Measurements from ENCODE around the gene ITPR2. TPM values are rescaled to one million over a fixed set of nuclear protein-coding genes. Genes with fewer than 3 reads are reported as not detected.

The ITPR2 gene
- total RNA-seq, 1 donor = 19.2 TPM

DNA sequence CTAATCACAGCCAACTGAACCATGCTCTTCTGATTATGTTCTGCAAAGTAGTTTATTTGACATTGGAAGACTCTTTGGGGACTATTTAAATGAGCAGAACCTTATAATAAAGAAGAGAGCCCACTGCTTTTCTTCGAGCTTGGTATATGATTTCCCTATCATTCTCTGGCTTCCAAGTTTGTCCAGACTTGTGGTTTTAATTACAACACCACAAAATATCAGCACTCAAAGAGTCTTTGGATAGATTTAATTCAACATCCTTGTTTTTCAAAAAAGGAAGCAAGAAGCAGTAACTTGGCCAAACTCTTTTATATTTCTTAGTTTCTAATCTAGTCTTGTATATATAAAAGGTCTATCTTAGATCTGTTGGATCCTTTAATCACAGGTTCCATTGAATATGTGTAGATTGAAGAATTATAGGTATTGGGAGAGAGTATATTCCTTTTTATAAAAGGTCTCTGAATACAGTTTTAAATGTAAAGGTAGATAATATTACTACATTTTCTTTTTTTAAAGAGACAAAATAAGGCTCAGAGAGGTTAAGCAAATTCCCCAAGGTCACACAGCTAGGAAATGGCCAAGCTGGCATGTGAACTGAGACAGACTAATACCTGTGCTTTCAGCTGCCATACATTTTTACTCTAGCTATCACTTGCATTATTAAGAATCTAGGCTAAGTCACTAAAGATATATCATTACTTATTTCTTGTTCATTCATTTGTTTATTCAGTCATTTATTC lies 464.8 kb downstream of the ITPR2 start:
- no peaks in the 10 kb centered on the region for H3K79me2 ChIP-seq (ENCODE audit: insufficient read depth, low read length)
- no peaks in the 10 kb centered on the region for H3K36me3 ChIP-seq (ENCODE audit: insufficient read depth, low read length)
- no peak overlapping the region for H2AFZ ChIP-seq (ENCODE audit: low read length)
- DNase-seq (ENCODE audit: insufficient read length, low spot score, missing footprints) = no peak
- peaks cover 8% of the 10 kb centered on the region for H3K4me1 ChIP-seq (ENCODE audit: insufficient read depth, low read length)
- H3K9me3 ChIP-seq (ENCODE audit: low read depth, low read length) = no peaks in the 10 kb centered on the region
- no peaks in the 10 kb centered on the region for H4K20me1 ChIP-seq (ENCODE audit: insufficient read depth, low read length)
- TF ChIP-seq, protein P1, sequence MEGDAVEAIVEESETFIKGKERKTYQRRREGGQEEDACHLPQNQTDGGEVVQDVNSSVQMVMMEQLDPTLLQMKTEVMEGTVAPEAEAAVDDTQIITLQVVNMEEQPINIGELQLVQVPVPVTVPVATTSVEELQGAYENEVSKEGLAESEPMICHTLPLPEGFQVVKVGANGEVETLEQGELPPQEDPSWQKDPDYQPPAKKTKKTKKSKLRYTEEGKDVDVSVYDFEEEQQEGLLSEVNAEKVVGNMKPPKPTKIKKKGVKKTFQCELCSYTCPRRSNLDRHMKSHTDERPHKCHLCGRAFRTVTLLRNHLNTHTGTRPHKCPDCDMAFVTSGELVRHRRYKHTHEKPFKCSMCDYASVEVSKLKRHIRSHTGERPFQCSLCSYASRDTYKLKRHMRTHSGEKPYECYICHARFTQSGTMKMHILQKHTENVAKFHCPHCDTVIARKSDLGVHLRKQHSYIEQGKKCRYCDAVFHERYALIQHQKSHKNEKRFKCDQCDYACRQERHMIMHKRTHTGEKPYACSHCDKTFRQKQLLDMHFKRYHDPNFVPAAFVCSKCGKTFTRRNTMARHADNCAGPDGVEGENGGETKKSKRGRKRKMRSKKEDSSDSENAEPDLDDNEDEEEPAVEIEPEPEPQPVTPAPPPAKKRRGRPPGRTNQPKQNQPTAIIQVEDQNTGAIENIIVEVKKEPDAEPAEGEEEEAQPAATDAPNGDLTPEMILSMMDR (IDR thresholded peaks at IDR 0.05; ENCODE audit: extremely low read depth, low read depth, low read length) = no peak
- no peaks in the 10 kb centered on the region for H3K27me3 ChIP-seq (ENCODE audit: insufficient read depth, low read length)
- H3K27ac ChIP-seq (ENCODE audit: low read depth, low read length) = no peak overlapping the region
- no peak overlapping the region for H3K4me2 ChIP-seq (ENCODE audit: insufficient read depth, low read length)
- no peak overlapping the region for H3K4me3 ChIP-seq (ENCODE audit: insufficient read depth, low read length)

DNA sequence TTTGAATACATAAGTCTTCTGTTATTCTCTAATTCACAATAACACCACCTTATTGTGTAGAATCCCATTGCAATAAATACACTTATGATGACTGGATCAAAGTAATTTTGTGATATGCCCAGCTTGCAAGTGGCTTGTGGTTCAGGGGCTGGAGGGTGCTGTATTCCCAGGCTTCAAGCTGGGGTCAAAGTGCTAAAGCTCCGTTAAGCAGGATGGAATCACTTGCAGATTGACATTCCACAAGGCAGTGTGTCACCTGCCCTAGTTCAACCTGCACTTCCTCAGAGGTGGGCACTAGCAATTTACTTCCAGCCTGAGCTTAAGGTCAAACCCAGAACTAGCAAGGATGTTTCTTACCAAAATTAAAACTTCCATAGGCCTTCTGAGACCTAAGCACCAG lies 471.0 kb downstream of the ITPR2 start:
- TF ChIP-seq, protein P1 (IDR thresholded peaks at IDR 0.05; ENCODE audit: extremely low read depth, low read depth, low read length) = no peak

DNA sequence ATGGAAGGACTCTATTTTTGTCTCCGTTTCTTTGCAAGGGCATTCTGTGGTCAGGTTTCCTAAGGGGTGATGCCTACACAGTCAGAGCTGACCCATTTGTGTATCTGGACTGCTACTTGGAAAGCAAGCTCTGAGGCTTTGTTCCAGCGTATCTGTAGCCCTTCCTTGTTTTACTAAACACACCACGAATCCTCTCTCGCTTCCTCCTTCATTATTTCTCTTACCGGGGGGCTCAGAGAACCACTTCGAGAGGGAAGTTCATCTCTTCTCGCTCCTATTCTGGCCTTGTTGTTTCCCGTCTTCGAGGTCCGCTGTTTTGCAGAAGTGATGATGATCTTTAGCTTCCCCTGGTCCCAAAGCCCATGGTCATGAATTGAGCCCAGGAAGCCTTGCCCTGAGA lies 472.9 kb downstream of the ITPR2 start:
- no peak for DNase-seq (ENCODE audit: insufficient read length, low spot score, missing footprints)
- TF ChIP-seq, protein P1 (IDR thresholded peaks at IDR 0.05; ENCODE audit: extremely low read depth, low read depth, low read length) = no peak
- Histone ChIP-seq H3K4me2 (ENCODE audit: insufficient read depth, low read length) (no peak overlapping the region), H2AFZ (ENCODE audit: low read length) (no peak overlapping the region), H3K27ac (ENCODE audit: low read depth, low read length) (no peak overlapping the region), H3K27me3 (ENCODE audit: insufficient read depth, low read length) (no peaks in the 10 kb centered on the region), H3K36me3 (ENCODE audit: insufficient read depth, low read length) (no peaks in the 10 kb centered on the region), H4K20me1 (ENCODE audit: insufficient read depth, low read length) (no peaks in the 10 kb centered on the region), H3K79me2 (ENCODE audit: insufficient read depth, low read length) (no peaks in the 10 kb centered on the region), H3K9me3 (ENCODE audit: low read depth, low read length) (no peaks in the 10 kb centered on the region), H3K4me1 (ENCODE audit: insufficient read depth, low read length) (peaks cover 4% of the 10 kb centered on the region), H3K4me3 (ENCODE audit: insufficient read depth, low read length) (no peak overlapping the region)

More for the DNA sequence above, 471.0 kb downstream of the ITPR2 start:
- no peak overlapping the region for H3K27ac ChIP-seq (ENCODE audit: low read depth, low read length)
- no peaks in the 10 kb centered on the region for H3K27me3 ChIP-seq (ENCODE audit: insufficient read depth, low read length)
- no peaks in the 10 kb centered on the region for H4K20me1 ChIP-seq (ENCODE audit: insufficient read depth, low read length)
- H3K36me3 ChIP-seq (ENCODE audit: insufficient read depth, low read length) = no peaks in the 10 kb centered on the region
- no peak overlapping the region for H3K4me3 ChIP-seq (ENCODE audit: insufficient read depth, low read length)
- H3K9me3 ChIP-seq (ENCODE audit: low read depth, low read length) = no peaks in the 10 kb centered on the region
- peaks cover 4% of the 10 kb centered on the region for H3K4me1 ChIP-seq (ENCODE audit: insufficient read depth, low read length)
- no peak overlapping the region for H3K4me2 ChIP-seq (ENCODE audit: insufficient read depth, low read length)
- no peaks in the 10 kb centered on the region for H3K79me2 ChIP-seq (ENCODE audit: insufficient read depth, low read length)
- no peak overlapping the region for H2AFZ ChIP-seq (ENCODE audit: low read length)
- DNase-seq (ENCODE audit: insufficient read length, low spot score, missing footprints) = no peak

DNA sequence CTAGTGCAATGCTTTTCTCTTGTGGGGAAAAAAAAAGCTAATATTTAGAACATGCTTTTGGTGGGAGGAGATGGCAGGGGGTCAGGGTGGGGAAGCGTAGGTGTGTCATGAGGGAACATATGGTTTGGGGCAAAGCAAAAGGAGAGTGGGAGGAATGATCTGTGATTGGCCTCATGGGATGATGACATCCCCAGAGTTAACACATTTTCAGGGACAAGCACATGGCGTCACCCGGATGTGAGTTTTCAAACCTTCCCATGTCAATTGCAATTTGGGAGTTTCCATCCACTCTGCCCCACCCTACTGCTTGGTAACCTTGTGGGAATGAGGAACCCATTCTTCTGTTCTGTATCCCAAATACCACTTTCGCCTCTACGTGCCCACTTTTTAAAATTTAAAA lies 473.4 kb downstream of the ITPR2 start:
- no peaks in the 10 kb centered on the region for H4K20me1 ChIP-seq (ENCODE audit: insufficient read depth, low read length)
- H3K4me1 ChIP-seq (ENCODE audit: insufficient read depth, low read length) = peaks cover 4% of the 10 kb centered on the region

More for the DNA sequence above, 473.4 kb downstream of the ITPR2 start:
- H3K27me3 ChIP-seq (ENCODE audit: insufficient read depth, low read length) = no peaks in the 10 kb centered on the region
- no peak overlapping the region for H3K4me2 ChIP-seq (ENCODE audit: insufficient read depth, low read length)
- TF ChIP-seq, protein P1 (IDR thresholded peaks at IDR 0.05; ENCODE audit: extremely low read depth, low read depth, low read length) = no peak
- H3K9me3 ChIP-seq (ENCODE audit: low read depth, low read length) = no peaks in the 10 kb centered on the region
- no peaks in the 10 kb centered on the region for H3K36me3 ChIP-seq (ENCODE audit: insufficient read depth, low read length)
- no peak overlapping the region for H3K4me3 ChIP-seq (ENCODE audit: insufficient read depth, low read length)
- H2AFZ ChIP-seq (ENCODE audit: low read length) = no peak overlapping the region
- no peaks in the 10 kb centered on the region for H3K79me2 ChIP-seq (ENCODE audit: insufficient read depth, low read length)
- H3K27ac ChIP-seq (ENCODE audit: low read depth, low read length) = no peak overlapping the region
- no peak for DNase-seq (ENCODE audit: insufficient read length, low spot score, missing footprints)
